SKM-1 (cell line): ENCODE results near the gene EMC7.

Experiments
- DNase-seq: peaks from one replicate; lab custom pipeline; 2025; ENCODE audit not compliant: unreplicated experiment; lab: John Stamatoyannopoulos, UW

EMC7 gene

GRCh38 chr15:34038871-34039789, 62.5 kb downstream of the EMC7 start, which contains the start of gene AVEN:
AVEN (minus strand) TSS chr15:34039204; CDS start chr15:34039046, 158 bp downstream.
- peak; percentile 10 for DNase-seq

- peak; percentile 69 for DNase-seq
Observed at GRCh38 chr15:34038023-34038870, 63.4 kb downstream of the EMC7 start.
